Panc1 (cell line): ENCODE measurements around the gene BCS1L. TPM values are rescaled to one million over a fixed set of nuclear protein-coding genes. Genes with fewer than 3 reads are reported as not detected.
A peak's percentile ranks its signal among the peaks of the same experiment; 100 is the strongest.

Experiments used
- ATAC-seq: fragments of 200-7000 bp; cut with Tn5 transposase; 2 replicates; pipeline ENCODE4 v1.9.1; 2020; ENCODE audit warnings: mild to moderate bottlenecking, moderate library complexity
- BruUV-seq: library from RNA; stranded (reverse); fragments of 400-500 nt; replicated peaks from 2 replicates; lab custom pipeline; 2021; lab: Mats Ljungman, UMichigan
- CTCF ChIA-PET: fragments of 300-600 bp; sonication (Branson Sonifier 250); formaldehyde crosslinking; loops from one replicate; lab custom pipeline; 2022; ENCODE audit warnings: antibody characterized with exemption; lab: Charles Lee
- POLR2A ChIA-PET: fragments of 300-600 bp; sonication (Branson Sonifier 250); formaldehyde crosslinking; loops from one replicate; lab custom pipeline; 2022; ENCODE audit warnings: antibody characterized with exemption; lab: Charles Lee
- DNase-seq: peaks from one replicate; pipeline ENCODE4 v3.0.0-alpha.2; 2010; ENCODE audit warnings: low read depth, low spot score
- H3K27ac ChIP-seq: 2 replicates; pipeline ENCODE4 v1.5.1; 2011; ENCODE audit warnings: mild to moderate bottlenecking, low read length, inconsistent platforms
- H3K27me3 ChIP-seq: fragments of 200-500 bp; sonication (Bioruptor generic); 2 replicates; pipeline ENCODE4 v1.6.0; 2014; ENCODE audit warnings: low read length, inconsistent platforms; ENCODE audit not compliant: control insufficient read depth, insufficient read depth
- H3K36me3 ChIP-seq: fragments of 200-500 bp; sonication (Bioruptor generic); 2 replicates; pipeline ENCODE4 v1.5.1; 2014; ENCODE audit warnings: inconsistent platforms, mild to moderate bottlenecking, low read length, moderate library complexity; ENCODE audit not compliant: control insufficient read depth, insufficient read depth
- H3K4me1 ChIP-seq: 2 replicates; pipeline ENCODE4 v1.5.1; 2011; ENCODE audit warnings: inconsistent platforms, mild to moderate bottlenecking, low read length, moderate library complexity; ENCODE audit not compliant: control insufficient read depth, insufficient read depth
- H3K4me3 ChIP-seq, 2 experiments: 2 replicates each; pipeline ENCODE4 v1.5.1; 2011 to 2012; ENCODE audit warnings: low read depth in 2 of 2, low read length in 2 of 2, mild to moderate bottlenecking in 2 of 2, inconsistent platforms in 1 of 2, moderate library complexity in 1 of 2
- H3K9me3 ChIP-seq: fragments of 200-500 bp; sonication (Bioruptor generic); 2 replicates; pipeline ENCODE4 v1.5.1; 2014; ENCODE audit warnings: low read depth, mild to moderate bottlenecking, inconsistent platforms, low read length, moderate library complexity; ENCODE audit not compliant: control insufficient read depth, insufficient read depth
- CTCF ChIP-seq: fragments of 450-650 bp; IDR thresholded peaks from 2 replicates; pipeline ENCODE4 v1.5.1; 2017; ENCODE audit warnings: mild to moderate bottlenecking
- POLR2AphosphoS5 ChIP-seq: IDR thresholded peaks from 2 replicates; pipeline ENCODE4 v1.6.1; 2012; ENCODE audit warnings: mild to moderate bottlenecking, low read depth, low read length, moderate library complexity
- SIN3A ChIP-seq: IDR thresholded peaks from 2 replicates; pipeline ENCODE4 v1.6.1; 2012; ENCODE audit warnings: low read depth, mild to moderate bottlenecking, low read length, moderate library complexity, borderline replicate concordance; ENCODE audit not compliant: insufficient read depth
- TCF7L2 ChIP-seq: IDR thresholded peaks from 2 replicates; pipeline ENCODE4 v1.6.1; 2011; ENCODE audit warnings: mild to moderate bottlenecking, low read depth, low read length, inconsistent platforms
- in situ Hi-C: cut with HindIII; loops from 2 replicates; pipeline ENCODE4 v1.10.0; 2016; ENCODE audit warnings: low sequenced_read_pairs, low pct_unique_long_range_greater_than_20kb
- intact Hi-C: fragments of 100-400 bp; cut with micrococcal nuclease; formaldehyde crosslinking; loops from one replicate; pipeline ENCODE4 v1.10.0; 2022; ENCODE audit not compliant: unreplicated experiment
- total RNA-seq: library from RNA; stranded (reverse); gene quantifications from one replicate; pipeline ENCODE4 v1.2.1, GENCODE V29; 2021; ENCODE audit not compliant: unreplicated experiment
- TF ChIP-seq, protein P1 (sequence below), 2 experiments: IDR thresholded peaks; 2 replicates each; pipeline ENCODE4 v1.6.1; 2011 to 2012; ENCODE audit warnings: low read depth in 2 of 2, control low read depth in 1 of 2, low read length in 1 of 2, mild to moderate bottlenecking in 1 of 2, moderate library complexity in 1 of 2; ENCODE audit not compliant: insufficient read depth in 1 of 2

Gene BCS1L
- total RNA-seq, 1 experiment from 2014 or later = 42.0 TPM

- intact Hi-C loops (no loop called here), in situ Hi-C loops (no loop called here)
- Histone ChIP-seq H3K4me1 (peaks cover 8% of the 10 kb centered on the region), H3K4me3 (peak overlapping the region; percentile 72 to 87), H3K27me3 (no peaks in the 10 kb centered on the region), H3K36me3 (peaks cover 4% of the 10 kb centered on the region; the same call in 1 of the 2 replicates), H3K27ac (peak overlapping the region; percentile 2; the same call in 1 of the 2 replicates), H3K9me3 (no peaks in the 10 kb centered on the region)
- ChIA-PET POLR2A (no interaction called here), CTCF (interaction anchor here (0.6 to 1.2 kb wide), 4 partner anchors 15 to 137 kb away, joined by 4 to 12 read pairs (median 5); partner anchors contain the start of genes BCS1L and ZNF142)
- no peak for DNase-seq
- BruUV-seq = no TSS peak
- TF ChIP-seq TCF7L2 (no peak), SIN3A (no peak), POLR2AphosphoS5 (no peak), CTCF (no peak)
- TF ChIP-seq, protein P1, sequence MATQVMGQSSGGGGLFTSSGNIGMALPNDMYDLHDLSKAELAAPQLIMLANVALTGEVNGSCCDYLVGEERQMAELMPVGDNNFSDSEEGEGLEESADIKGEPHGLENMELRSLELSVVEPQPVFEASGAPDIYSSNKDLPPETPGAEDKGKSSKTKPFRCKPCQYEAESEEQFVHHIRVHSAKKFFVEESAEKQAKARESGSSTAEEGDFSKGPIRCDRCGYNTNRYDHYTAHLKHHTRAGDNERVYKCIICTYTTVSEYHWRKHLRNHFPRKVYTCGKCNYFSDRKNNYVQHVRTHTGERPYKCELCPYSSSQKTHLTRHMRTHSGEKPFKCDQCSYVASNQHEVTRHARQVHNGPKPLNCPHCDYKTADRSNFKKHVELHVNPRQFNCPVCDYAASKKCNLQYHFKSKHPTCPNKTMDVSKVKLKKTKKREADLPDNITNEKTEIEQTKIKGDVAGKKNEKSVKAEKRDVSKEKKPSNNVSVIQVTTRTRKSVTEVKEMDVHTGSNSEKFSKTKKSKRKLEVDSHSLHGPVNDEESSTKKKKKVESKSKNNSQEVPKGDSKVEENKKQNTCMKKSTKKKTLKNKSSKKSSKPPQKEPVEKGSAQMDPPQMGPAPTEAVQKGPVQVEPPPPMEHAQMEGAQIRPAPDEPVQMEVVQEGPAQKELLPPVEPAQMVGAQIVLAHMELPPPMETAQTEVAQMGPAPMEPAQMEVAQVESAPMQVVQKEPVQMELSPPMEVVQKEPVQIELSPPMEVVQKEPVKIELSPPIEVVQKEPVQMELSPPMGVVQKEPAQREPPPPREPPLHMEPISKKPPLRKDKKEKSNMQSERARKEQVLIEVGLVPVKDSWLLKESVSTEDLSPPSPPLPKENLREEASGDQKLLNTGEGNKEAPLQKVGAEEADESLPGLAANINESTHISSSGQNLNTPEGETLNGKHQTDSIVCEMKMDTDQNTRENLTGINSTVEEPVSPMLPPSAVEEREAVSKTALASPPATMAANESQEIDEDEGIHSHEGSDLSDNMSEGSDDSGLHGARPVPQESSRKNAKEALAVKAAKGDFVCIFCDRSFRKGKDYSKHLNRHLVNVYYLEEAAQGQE (IDR thresholded peaks at IDR 0.05; ENCODE audit: insufficient read depth in 1 of 2, low read depth in 2 of 2, low read length in 1 of 2) = no peak
- ATAC-seq = peak; percentile 31
Observed at GRCh38 chr2:218710334-218710686, 50.8 kb downstream of the BCS1L start.

GRCh38 chr2:218710687-218711549 lies 51.4 kb downstream of the BCS1L start, which contains the start of gene TTLL4:
TSS of gene TTLL4 (plus strand) at chr2:218710835. CDS start at chr2:218737677, 26,842 bp downstream.
- Histone ChIP-seq H3K4me1 (peaks cover 8% of the 10 kb centered on the region), H3K4me3 (peak within 1 kb of the TSS; percentile 72 to 87), H3K36me3 (peaks cover 4% of the 10 kb centered on the region; the same call in 1 of the 2 replicates), H3K27me3 (no peaks in the 10 kb centered on the region), H3K27ac (peak within 1 kb of the TSS; percentile 92), H3K9me3 (no peaks in the 10 kb centered on the region)
- ChIA-PET CTCF (interaction anchor here (0.6 to 1.2 kb wide), 4 partner anchors 14 to 137 kb away, joined by 4 to 12 read pairs (median 5); partner anchors contain the start of genes BCS1L and ZNF142), POLR2A (no interaction called here)
- TF ChIP-seq TCF7L2 (no peak), SIN3A (peak; percentile 89; the same call in 1 of the 2 replicates), CTCF (peak; percentile 97), POLR2AphosphoS5 (peak; percentile 83)
- TF ChIP-seq, protein P1 (IDR thresholded peaks at IDR 0.05; ENCODE audit: insufficient read depth in 1 of 2, low read depth in 2 of 2, low read length in 1 of 2) = 0 out of 4 replicates have a peak, but pooled peaks of 1 of the 2 experiments have one; percentile 16
- ATAC-seq (peak; percentile 98), DNase-seq (peak; percentile 77)
- BruUV-seq = no TSS peak
- intact Hi-C loops (no loop called here), in situ Hi-C loops (no loop called here)
